HepG2 (cell line): Measurements from ENCODE around the gene RSF1. TPM values are rescaled to one million over a fixed set of nuclear protein-coding genes. Genes with fewer than 3 reads are reported as not detected.

Experiments
- BRF2 ChIP-seq: sonication (generic); formaldehyde crosslinking; IDR thresholded peaks from 2 replicates; pipeline ENCODE4 v1.8.1; 2022; ENCODE audit warnings: mild to moderate bottlenecking, missing genetic modification reagents
- DDIT3 ChIP-seq: sonication (generic); formaldehyde crosslinking; IDR thresholded peaks from 2 replicates; pipeline ENCODE4 v1.4.0; 2020; ENCODE audit warnings: mild to moderate bottlenecking, missing genetic modification reagents
- ELF1 ChIP-seq: sonication (generic); formaldehyde crosslinking; IDR thresholded peaks from 2 replicates; pipeline ENCODE4 v1.4.0; 2020; ENCODE audit warnings: missing genetic modification reagents
- GATAD1 ChIP-seq: IDR thresholded peaks from 2 replicates; pipeline ENCODE4 v1.6.1; 2016; ENCODE audit warnings: missing genetic modification reagents, missing compliant biosample characterization
- GATAD2A ChIP-seq: IDR thresholded peaks from 2 replicates; pipeline ENCODE4 v1.6.1; 2016
- GMEB1 ChIP-seq: sonication (generic); formaldehyde crosslinking; IDR thresholded peaks from 2 replicates; pipeline ENCODE4 v1.5.1; 2020; ENCODE audit warnings: missing genetic modification reagents, mild to moderate bottlenecking, borderline replicate concordance
- GTF3A ChIP-seq: sonication (generic); formaldehyde crosslinking; conservative IDR thresholded peaks from 2 replicates; pipeline ENCODE4 v1.4.0; 2020; ENCODE audit warnings: mild to moderate bottlenecking, missing genetic modification reagents
- HOXA7 ChIP-seq: sonication (generic); formaldehyde crosslinking; IDR thresholded peaks from 2 replicates; pipeline ENCODE4 v1.8.1; 2022; ENCODE audit warnings: mild to moderate bottlenecking, missing genetic modification reagents, moderate library complexity
- KAT2B ChIP-seq: fragments of 150-350 bp; IDR thresholded peaks from 2 replicates; pipeline ENCODE4 v1.6.1; 2014; ENCODE audit warnings: low read depth, low read length, borderline replicate concordance
- MTA3 ChIP-seq: sonication (generic); formaldehyde crosslinking; IDR thresholded peaks from 2 replicates; pipeline ENCODE4 v1.4.0; 2020; ENCODE audit warnings: missing genetic modification reagents
- NBN ChIP-seq: fragments of 450-650 bp; conservative IDR thresholded peaks from 2 replicates; pipeline ENCODE4 v1.6.1; 2017
- PRPF4 ChIP-seq: fragments of 200-400 bp; formaldehyde crosslinking; IDR thresholded peaks from 2 replicates; pipeline ENCODE4 v1.6.1; 2016; ENCODE audit warnings: low read length, low read depth; ENCODE audit not compliant: poor library complexity, severe bottlenecking
- SIN3B ChIP-seq: fragments of 150-350 bp; IDR thresholded peaks from 2 replicates; pipeline ENCODE4 v1.6.1; 2014; ENCODE audit warnings: low read length
- SSRP1 ChIP-seq: IDR thresholded peaks from 2 replicates; pipeline ENCODE4 v1.6.1; 2016; ENCODE audit warnings: control low read depth
- XRCC5 ChIP-seq: fragments of 200-400 bp; formaldehyde crosslinking; optimal IDR thresholded peaks from 2 replicates; pipeline ENCODE3; 2017; ENCODE audit warnings: mild to moderate bottlenecking, low read length
- YY1 ChIP-seq: IDR thresholded peaks from 2 replicates; pipeline ENCODE4 v1.6.1; 2011; ENCODE audit warnings: low read length, low read depth, moderate library complexity, mild to moderate bottlenecking; ENCODE audit not compliant: insufficient read depth, insufficient replicate concordance
- ZBTB26 ChIP-seq: IDR thresholded peaks from 2 replicates; pipeline ENCODE4 v1.6.1; 2016; ENCODE audit warnings: missing compliant biosample characterization, missing genetic modification reagents, borderline replicate concordance
- ZFP36L1 ChIP-seq: sonication (generic); formaldehyde crosslinking; IDR thresholded peaks from 2 replicates; pipeline ENCODE4 v1.8.0; 2022; ENCODE audit warnings: mild to moderate bottlenecking, missing genetic modification reagents, moderate library complexity
- ZFP62 ChIP-seq: sonication (generic); formaldehyde crosslinking; IDR thresholded peaks from 2 replicates; pipeline ENCODE4 v1.4.0; 2020; ENCODE audit warnings: missing genetic modification reagents
- ZNF224 ChIP-seq: sonication (generic); formaldehyde crosslinking; IDR thresholded peaks from 2 replicates; pipeline ENCODE4 v1.5.0; 2020; ENCODE audit warnings: mild to moderate bottlenecking, missing genetic modification reagents
- ZNF253 ChIP-seq: sonication (generic); formaldehyde crosslinking; IDR thresholded peaks from 2 replicates; pipeline ENCODE4 v1.8.0; 2022; ENCODE audit warnings: mild to moderate bottlenecking, missing genetic modification reagents, borderline replicate concordance
- ZNF30 ChIP-seq: sonication (generic); formaldehyde crosslinking; IDR thresholded peaks from 2 replicates; pipeline ENCODE4 v1.5.0; 2020; ENCODE audit warnings: mild to moderate bottlenecking, missing genetic modification reagents
- ZNF331 ChIP-seq: sonication (generic); formaldehyde crosslinking; IDR thresholded peaks from 2 replicates; pipeline ENCODE4 v1.4.0; 2020; ENCODE audit warnings: missing genetic modification reagents
- ZNF446 ChIP-seq: sonication (generic); formaldehyde crosslinking; IDR thresholded peaks from 2 replicates; pipeline ENCODE4 v1.5.0; 2020; ENCODE audit warnings: mild to moderate bottlenecking, missing genetic modification reagents
- ZNF607 ChIP-seq: sonication (generic); formaldehyde crosslinking; IDR thresholded peaks from 2 replicates; pipeline ENCODE4 v1.5.1; 2020; ENCODE audit warnings: missing genetic modification reagents, mild to moderate bottlenecking, borderline replicate concordance
- ZNF619 ChIP-seq: sonication (generic); formaldehyde crosslinking; IDR thresholded peaks from 2 replicates; pipeline ENCODE4 v1.4.0; 2020; ENCODE audit warnings: mild to moderate bottlenecking, missing genetic modification reagents
- ZNF678 ChIP-seq: sonication (generic); formaldehyde crosslinking; IDR thresholded peaks from 2 replicates; pipeline ENCODE4 v1.4.0; 2020; ENCODE audit warnings: mild to moderate bottlenecking, missing genetic modification reagents
- ZSCAN22 ChIP-seq: sonication (generic); formaldehyde crosslinking; IDR thresholded peaks from 2 replicates; pipeline ENCODE4 v1.4.0; 2020; ENCODE audit warnings: mild to moderate bottlenecking, missing genetic modification reagents
- ZSCAN31 ChIP-seq: sonication (generic); formaldehyde crosslinking; IDR thresholded peaks from 2 replicates; pipeline ENCODE4 v1.5.0; 2020; ENCODE audit warnings: low read depth, mild to moderate bottlenecking, missing genetic modification reagents
- polyA plus RNA-seq, 8 experiments: library from polyadenylated mRNA; depleted of rRNA in 3 of 8; stranded (reverse) in 7 of 8; unstranded in 1 of 8; fragments of >200 nt; fragmentation: Illumina TruSeq in 4 of 8; extraction: Trizol in 4 of 8; gene quantifications; 2 replicates each; pipeline versions ENCODE4 v1.2.1 to v1.2.3, GENCODE V29; 2011 to 2016; ENCODE audit warnings: low read depth in 4 of 8, missing spikeins in 1 of 8, mixed read lengths in 1 of 8; ENCODE audit not compliant: insufficient read depth in 1 of 8
- total RNA-seq, 5 experiments: library from RNA; depleted of rRNA; stranded (reverse); fragments of >200 nt; fragmentation: Illumina TruSeq; extraction: Trizol; gene quantifications; 2 replicates each; pipeline ENCODE4 v1.2.3, GENCODE V29; 2016; ENCODE audit warnings: low read depth in 1 of 5

Gene RSF1
- total and polyA plus RNA-seq, 2 of the 13 experiments (the other 11 are each of a cell fraction or from before 2014, with no cell fraction given) = 15.5 to 33.1 TPM

- TF ChIP-seq ELF1 = peak; percentile 44; the same call in 1 of the 2 replicates
- no peak for TF ChIP-seq HOXA7 (CRISPR knock-in tag)
- no peak for TF ChIP-seq NBN
- no peak for TF ChIP-seq ZNF446 (CRISPR knock-in tag)
- TF ChIP-seq ZSCAN31 (CRISPR knock-in tag) = no peak
- TF ChIP-seq ZNF331 (CRISPR knock-in tag) = no peak
- no peak for TF ChIP-seq GMEB1 (CRISPR knock-in tag)
- no peak for TF ChIP-seq GATAD1 (CRISPR knock-in tag)
- TF ChIP-seq GATAD2A (CRISPR knock-in tag) = no peak
- no peak for TF ChIP-seq ZNF607 (CRISPR knock-in tag)
- no peak for TF ChIP-seq ZFP62
- no peak for TF ChIP-seq ZNF253
- TF ChIP-seq ZNF619 (CRISPR knock-in tag) = no peak
- no peak for TF ChIP-seq ZBTB26 (CRISPR knock-in tag)
- no peak for TF ChIP-seq SSRP1 (CRISPR knock-in tag)
- TF ChIP-seq ZFP36L1 (CRISPR knock-in tag) = no peak
- TF ChIP-seq SIN3B = no peak
- no peak for TF ChIP-seq PRPF4
- TF ChIP-seq ZSCAN22 (CRISPR knock-in tag) = no peak
- no peak for TF ChIP-seq DDIT3 (CRISPR knock-in tag)
- TF ChIP-seq GTF3A (CRISPR knock-in tag) = no peak
- TF ChIP-seq KAT2B = no peak
- TF ChIP-seq YY1 = no peak
- no peak for TF ChIP-seq ZNF678 (CRISPR knock-in tag)
- no peak for TF ChIP-seq ZNF30 (CRISPR knock-in tag)
- no peak for TF ChIP-seq BRF2 (CRISPR knock-in tag)
- no peak for TF ChIP-seq XRCC5
- no peak for TF ChIP-seq MTA3 (CRISPR knock-in tag)
- TF ChIP-seq ZNF224 (CRISPR knock-in tag) = no peak
These were observed 115.2 kb downstream of the RSF1 start (continued) for GRCh38 chr11:77705195-77705875.
